ENCODE measurements around the gene GASK1A.

The GASK1A gene

GRCh38 chr3:43079536-43080332, 100.6 kb downstream of the GASK1A start:
- Histone ChIP-seq H3K27ac (ENCODE audit: insufficient read depth, low read length, poor library complexity, severe bottlenecking) (no peak overlapping the region), H3K9me3 (ENCODE audit: control insufficient read depth, low read length) (no peaks in the 10 kb centered on the region), H3K4me1 (ENCODE audit: control insufficient read depth, insufficient read depth, low read length, poor library complexity, severe bottlenecking) (no peaks in the 10 kb centered on the region), H3K27me3 (replicated peaks; ENCODE audit: control insufficient read depth, insufficient read depth, low read length, poor library complexity, severe bottlenecking) (no peaks in the 10 kb centered on the region), H3K36me3 (ENCODE audit: control insufficient read depth, insufficient read depth, low read length) (peaks cover 27% of the 10 kb centered on the region), H3K4me3 (ENCODE audit: insufficient read depth, low read depth, low read length, poor library complexity, severe bottlenecking) (no peak overlapping the region)
- DNase-seq, result no peak

GRCh38 chr3:43080726-43081568, 101.8 kb downstream of the GASK1A start:
- Histone ChIP-seq H3K4me3 (ENCODE audit: insufficient read depth, low read depth, low read length, poor library complexity, severe bottlenecking) (no peak overlapping the region), H3K27me3 (replicated peaks; ENCODE audit: control insufficient read depth, insufficient read depth, low read length, poor library complexity, severe bottlenecking) (no peaks in the 10 kb centered on the region), H3K27ac (ENCODE audit: insufficient read depth, low read length, poor library complexity, severe bottlenecking) (no peak overlapping the region), H3K4me1 (ENCODE audit: control insufficient read depth, insufficient read depth, low read length, poor library complexity, severe bottlenecking) (no peaks in the 10 kb centered on the region), H3K36me3 (ENCODE audit: control insufficient read depth, insufficient read depth, low read length) (peaks cover 27% of the 10 kb centered on the region), H3K9me3 (ENCODE audit: control insufficient read depth, low read length) (no peaks in the 10 kb centered on the region)
- DNase-seq, result no peak

- Histone ChIP-seq H3K27me3 (replicated peaks; ENCODE audit: control insufficient read depth, insufficient read depth, low read length, poor library complexity, severe bottlenecking) (no peaks in the 10 kb centered on the region), H3K9me3 (ENCODE audit: control insufficient read depth, low read length) (no peaks in the 10 kb centered on the region), H3K36me3 (ENCODE audit: control insufficient read depth, insufficient read depth, low read length) (peaks cover 27% of the 10 kb centered on the region), H3K4me3 (ENCODE audit: insufficient read depth, low read depth, low read length, poor library complexity, severe bottlenecking) (no peak overlapping the region), H3K27ac (ENCODE audit: insufficient read depth, low read length, poor library complexity, severe bottlenecking) (no peak overlapping the region), H3K4me1 (ENCODE audit: control insufficient read depth, insufficient read depth, low read length, poor library complexity, severe bottlenecking) (no peaks in the 10 kb centered on the region)
- no peak for DNase-seq
These were observed 102.7 kb downstream of the GASK1A start for GRCh38 chr3:43081796-43082195.

DNA sequence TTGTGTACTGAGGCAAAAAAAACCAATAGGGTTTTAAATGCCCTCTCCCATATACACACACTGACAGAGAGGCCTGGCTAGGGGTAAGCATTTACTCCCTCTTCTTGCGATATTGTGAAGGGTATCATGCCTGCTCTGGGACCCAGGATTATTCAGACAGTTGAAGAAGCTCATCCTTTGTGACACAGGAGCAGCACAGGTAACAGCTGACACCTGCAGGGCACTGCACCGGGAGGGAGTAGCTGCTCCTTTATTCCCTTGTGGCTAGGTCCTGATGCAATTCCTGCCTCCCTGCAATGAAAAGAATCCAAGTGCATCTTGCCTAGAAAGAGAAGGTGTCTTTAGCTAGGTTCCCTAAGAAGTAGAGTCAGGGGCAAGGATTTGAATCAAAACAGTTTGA, 103.3 kb downstream of the GASK1A start:
- DNase-seq, result no peak
- Histone ChIP-seq H3K36me3 (ENCODE audit: control insufficient read depth, insufficient read depth, low read length) (peaks cover 27% of the 10 kb centered on the region), H3K27me3 (replicated peaks; ENCODE audit: control insufficient read depth, insufficient read depth, low read length, poor library complexity, severe bottlenecking) (no peaks in the 10 kb centered on the region), H3K4me3 (ENCODE audit: insufficient read depth, low read depth, low read length, poor library complexity, severe bottlenecking) (no peak overlapping the region), H3K9me3 (ENCODE audit: control insufficient read depth, low read length) (no peaks in the 10 kb centered on the region), H3K27ac (ENCODE audit: insufficient read depth, low read length, poor library complexity, severe bottlenecking) (no peak overlapping the region), H3K4me1 (ENCODE audit: control insufficient read depth, insufficient read depth, low read length, poor library complexity, severe bottlenecking) (no peaks in the 10 kb centered on the region)

DNA sequence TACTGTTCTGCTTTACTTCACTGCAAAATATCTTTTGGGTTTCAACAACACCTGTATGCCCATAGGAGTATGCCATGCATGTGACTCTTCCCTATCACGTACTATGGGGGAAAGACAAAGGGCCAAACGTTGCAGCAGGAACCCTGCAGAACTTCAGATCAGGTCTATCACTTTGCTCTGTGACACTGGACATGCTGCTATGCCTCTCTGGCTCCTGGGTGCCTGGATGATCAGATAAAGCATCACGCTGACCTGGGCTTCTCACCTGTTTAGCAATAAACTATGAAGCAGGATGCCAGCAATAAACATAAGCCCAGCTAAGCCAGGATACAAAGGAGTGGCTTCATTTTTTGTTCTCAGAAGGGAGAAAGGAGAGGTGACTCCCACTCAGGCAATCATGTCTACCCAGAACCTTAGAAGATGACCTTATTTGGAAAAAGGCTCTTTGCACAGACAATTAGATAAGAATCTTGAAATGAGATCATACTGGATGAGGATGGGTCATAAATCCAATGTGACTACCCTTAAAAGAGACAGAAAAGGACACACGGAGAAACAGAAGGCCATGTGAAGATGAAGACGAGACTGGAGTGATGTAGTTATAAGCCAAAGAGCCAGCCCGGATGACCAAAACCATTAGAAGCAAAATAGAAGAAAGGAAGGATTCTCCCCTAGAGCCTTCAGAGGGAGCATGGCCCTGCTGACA, 107.5 kb downstream of the GASK1A start:
- no peak for DNase-seq
- no peaks in the 10 kb centered on the region for H3K4me1 ChIP-seq (ENCODE audit: control insufficient read depth, insufficient read depth, low read length, poor library complexity, severe bottlenecking)
- H3K36me3 ChIP-seq (ENCODE audit: control insufficient read depth, insufficient read depth, low read length), result peaks cover 2% of the 10 kb centered on the region
- no peaks in the 10 kb centered on the region for H3K27me3 ChIP-seq (replicated peaks; ENCODE audit: control insufficient read depth, insufficient read depth, low read length, poor library complexity, severe bottlenecking)
- no peak overlapping the region for H3K4me3 ChIP-seq (ENCODE audit: insufficient read depth, low read depth, low read length, poor library complexity, severe bottlenecking)
- H3K27ac ChIP-seq (ENCODE audit: insufficient read depth, low read length, poor library complexity, severe bottlenecking), result no peak overlapping the region
- no peaks in the 10 kb centered on the region for H3K9me3 ChIP-seq (ENCODE audit: control insufficient read depth, low read length)

GRCh38 chr3:43087249-43087776, 108.2 kb downstream of the GASK1A start:
- H3K9me3 ChIP-seq (ENCODE audit: control insufficient read depth, low read length), result no peaks in the 10 kb centered on the region
- H3K27ac ChIP-seq (ENCODE audit: insufficient read depth, low read length, poor library complexity, severe bottlenecking), result no peak overlapping the region
- DNase-seq, result no peak
- no peaks in the 10 kb centered on the region for H3K4me1 ChIP-seq (ENCODE audit: control insufficient read depth, insufficient read depth, low read length, poor library complexity, severe bottlenecking)
- no peak overlapping the region for H3K4me3 ChIP-seq (ENCODE audit: insufficient read depth, low read depth, low read length, poor library complexity, severe bottlenecking)
- H3K27me3 ChIP-seq (replicated peaks; ENCODE audit: control insufficient read depth, insufficient read depth, low read length, poor library complexity, severe bottlenecking), result no peaks in the 10 kb centered on the region
- H3K36me3 ChIP-seq (ENCODE audit: control insufficient read depth, insufficient read depth, low read length), result no peaks in the 10 kb centered on the region

DNA sequence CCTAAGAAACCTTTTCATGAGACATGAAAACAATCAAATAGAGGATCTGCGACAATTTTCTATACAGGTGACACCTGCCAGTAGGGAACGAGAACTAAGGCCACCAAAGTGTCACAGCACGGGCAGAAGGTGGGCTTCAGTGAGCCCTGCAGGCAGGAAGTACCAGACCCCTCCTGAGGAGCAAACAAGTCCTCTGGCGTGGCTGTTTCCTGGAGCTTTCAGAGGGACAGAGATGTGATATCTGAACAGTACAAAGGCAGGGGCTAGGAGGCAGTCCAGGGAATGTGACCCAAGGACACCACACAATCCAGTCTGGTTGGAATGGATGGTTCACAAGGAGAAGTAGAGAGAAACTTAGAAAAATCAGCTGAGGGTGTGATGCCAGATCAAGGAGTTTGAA, 110.0 kb downstream of the GASK1A start:
- H3K4me1 ChIP-seq (ENCODE audit: control insufficient read depth, insufficient read depth, low read length, poor library complexity, severe bottlenecking), result no peaks in the 10 kb centered on the region
- no peaks in the 10 kb centered on the region for H3K36me3 ChIP-seq (ENCODE audit: control insufficient read depth, insufficient read depth, low read length)

DNA sequence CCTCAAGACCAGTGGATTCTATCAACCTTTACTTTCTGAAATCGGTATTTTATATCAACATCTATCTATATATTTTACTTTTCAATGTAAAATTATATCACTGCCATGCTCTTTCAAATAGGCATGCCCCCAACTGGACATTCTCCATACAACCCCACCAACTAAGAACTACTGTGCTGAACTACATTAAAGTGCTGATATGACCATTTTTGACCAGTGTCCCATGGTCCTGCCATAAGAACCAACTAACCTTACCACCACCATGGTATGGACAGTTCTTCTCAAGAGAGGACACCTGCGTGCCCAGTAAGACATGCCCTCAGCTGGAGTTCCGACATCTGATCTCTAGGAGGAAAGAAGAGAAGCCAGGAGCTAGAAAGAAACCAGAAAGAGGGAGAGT, 111.1 kb downstream of the GASK1A start:
- H3K9me3 ChIP-seq (ENCODE audit: control insufficient read depth, low read length), result no peaks in the 10 kb centered on the region
- H3K4me3 ChIP-seq (ENCODE audit: insufficient read depth, low read depth, low read length, poor library complexity, severe bottlenecking), result no peak overlapping the region
- H3K27me3 ChIP-seq (replicated peaks; ENCODE audit: control insufficient read depth, insufficient read depth, low read length, poor library complexity, severe bottlenecking), result no peaks in the 10 kb centered on the region
- H3K36me3 ChIP-seq (ENCODE audit: control insufficient read depth, insufficient read depth, low read length), result no peaks in the 10 kb centered on the region
- DNase-seq, result no peak
- no peaks in the 10 kb centered on the region for H3K4me1 ChIP-seq (ENCODE audit: control insufficient read depth, insufficient read depth, low read length, poor library complexity, severe bottlenecking)
- H3K27ac ChIP-seq (ENCODE audit: insufficient read depth, low read length, poor library complexity, severe bottlenecking), result no peak overlapping the region

More for the DNA sequence above, 110.0 kb downstream of the GASK1A start:
- Histone ChIP-seq H3K4me3 (ENCODE audit: insufficient read depth, low read depth, low read length, poor library complexity, severe bottlenecking) (no peak overlapping the region), H3K9me3 (ENCODE audit: control insufficient read depth, low read length) (no peaks in the 10 kb centered on the region), H3K27me3 (replicated peaks; ENCODE audit: control insufficient read depth, insufficient read depth, low read length, poor library complexity, severe bottlenecking) (no peaks in the 10 kb centered on the region), H3K27ac (ENCODE audit: insufficient read depth, low read length, poor library complexity, severe bottlenecking) (no peak overlapping the region)
- no peak for DNase-seq

DNA sequence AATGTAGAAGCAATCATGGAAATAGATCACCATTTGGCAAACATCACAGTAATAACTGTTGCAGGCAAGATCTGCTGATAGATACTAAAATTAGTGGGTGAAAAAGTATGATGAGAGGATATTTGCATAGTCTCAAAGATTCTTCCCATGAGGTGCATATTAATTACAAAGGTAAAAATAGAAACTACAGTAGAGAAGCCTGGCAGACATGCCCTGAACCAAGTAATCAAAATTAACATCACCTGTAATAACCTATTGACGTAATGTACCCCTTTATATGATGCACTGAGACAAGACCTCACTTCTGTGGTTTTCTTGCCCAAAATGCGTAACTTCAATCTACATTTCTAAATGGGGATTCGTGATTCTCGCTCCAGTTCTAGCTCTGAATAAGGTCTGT, 112.4 kb downstream of the GASK1A start:
- Histone ChIP-seq H3K4me1 (ENCODE audit: control insufficient read depth, insufficient read depth, low read length, poor library complexity, severe bottlenecking) (no peaks in the 10 kb centered on the region), H3K4me3 (ENCODE audit: insufficient read depth, low read depth, low read length, poor library complexity, severe bottlenecking) (no peak overlapping the region), H3K27ac (ENCODE audit: insufficient read depth, low read length, poor library complexity, severe bottlenecking) (no peak overlapping the region), H3K27me3 (replicated peaks; ENCODE audit: control insufficient read depth, insufficient read depth, low read length, poor library complexity, severe bottlenecking) (no peaks in the 10 kb centered on the region), H3K36me3 (ENCODE audit: control insufficient read depth, insufficient read depth, low read length) (no peaks in the 10 kb centered on the region), H3K9me3 (ENCODE audit: control insufficient read depth, low read length) (no peaks in the 10 kb centered on the region)
- DNase-seq, result no peak
